Heart right ventricle (tissue), 16 donors: ENCODE data around the gene DOCK10. TPM values are rescaled to one million over a fixed set of nuclear protein-coding genes. Genes with fewer than 3 reads are reported as not detected.

Experiments used
- ATAC-seq, 8 donors: fragments of 200-7000 bp; cut with Tn5 transposase; one replicate each; pipeline ENCODE4 v1.9.1; 2020; ENCODE audit warnings: mild to moderate bottlenecking in 8 of 8, moderate library complexity in 8 of 8, moderate number of reproducible peaks in 1 of 8
- DNase-seq, 2 donors: peaks; one replicate each; pipeline ENCODE4 v3.0.0-alpha.2; 2020
- H3K27ac ChIP-seq, 10 donors: fragments of 200-600 bp; sonication (generic) in 2 of 10; one replicate each; pipeline versions ENCODE4 v1.5.0 to v1.8.0; 2020 to 2022; ENCODE audit warnings: mild to moderate bottlenecking in 3 of 10
- H3K27me3 ChIP-seq, 7 donors: fragments of 200-600 bp; one replicate each; pipeline ENCODE4 v1.8.0; 2021 to 2022; ENCODE audit warnings: mild to moderate bottlenecking in 2 of 7
- H3K36me3 ChIP-seq, 9 donors: fragments of 200-600 bp; sonication (generic) in 1 of 9; one replicate each; pipeline versions ENCODE4 v1.5.0 to v1.8.0; 2020 to 2022; ENCODE audit warnings: mild to moderate bottlenecking in 2 of 9
- H3K4me1 ChIP-seq, 9 donors: fragments of 200-600 bp; sonication (generic) in 1 of 9; one replicate each; pipeline versions ENCODE4 v1.5.0 to v1.8.0; 2020 to 2022; ENCODE audit warnings: mild to moderate bottlenecking in 4 of 9
- H3K4me3 ChIP-seq, 10 donors: fragments of 200-600 bp; sonication (generic) in 2 of 10; one replicate each; pipeline versions ENCODE4 v1.5.0 to v1.8.0; 2020 to 2022; ENCODE audit warnings: mild to moderate bottlenecking in 7 of 10, moderate library complexity in 2 of 10
- H3K9me3 ChIP-seq, 11 donors: fragments of 200-600 bp in 10 of 11; sonication (generic) in 2 of 11; one replicate each; pipeline versions ENCODE4 v1.5.0 to v1.8.0; 2013 to 2022; ENCODE audit warnings: mild to moderate bottlenecking in 2 of 11, control low read depth in 1 of 11, moderate library complexity in 1 of 11
- WGBS, 2 donors: extraction: QIAGEN DNeasy Blood & Tissue Kit; methylation state at CpG; one replicate each; pipeline ENCODE4 v1.1.7; 2013; ENCODE audit warnings: inconsistent platforms in 1 of 2; 5-methylcytosine and 5-hydroxymethylcytosine counted together
- intact Hi-C, 10 donors: fragments of 100-400 bp; cut with DNase I; formaldehyde crosslinking; loops; one replicate each; pipeline versions ENCODE4 v1.11.1 to v1.14.2; 2022
- polyA plus RNA-seq, 2 donors: library from polyadenylated mRNA; stranded (reverse); fragments of 200-250 nt; gene quantifications; one replicate each; pipeline ENCODE4 v1.2.3, GENCODE V29; 2013
- total RNA-seq, 10 donors: library from RNA; stranded (reverse); fragmentation: NEBNext Ultra II Directional in 3 of 10; extraction: Animal tissue kit (Norgen Biotek cat#: 25700) in 3 of 10; gene quantifications; one replicate each; pipeline versions ENCODE4 v1.2.1 to v1.2.4, GENCODE V29; 2021 to 2023
- TF ChIP-seq, protein P1 (sequence below), 9 donors: fragments of 200-600 bp; sonication (generic) in 2 of 9; IDR thresholded peaks; one replicate each; pipeline versions ENCODE4 v1.5.0 to v1.8.0; 2021 to 2022; ENCODE audit warnings: antibody characterized with exemption in 9 of 9, mild to moderate bottlenecking in 5 of 9, moderate library complexity in 1 of 9
- donor health status: Arrhythmogenic right ventricular cardiomyopathy.
- donor health status: ischemic (EF 13 %, LVEDD 7.1; RV severe dilation, severe dysfunction).
- donor health status: healthy with polysubstance abuse.
- donor health status: DM: no; HTN: yes; CAD: no.
- donor health status: DM: no; HTN: no; CAD: no.
- donor health status: ischemic (EF 25% LVEDD 6.9; RV normal size, moderate dysfunction).
- donor health status: ischemic (EF 25% LVEDD 5.7; RV mildly dilated, moderate dysfunction).
- donor health status: healthy.
- donor health status: DM: yes; HTN: yes; CAD: no.
- donor health status: Ischemic cardiomyopathy.
- donor health status: ischemic (EF 35%, LVEDD 5.7; RV mildly dilated, moderate dysfunction).
- donor health status: nonischemic (EF 11% LVEDD 7.7; RV severe dilation, severe dysfunction).
- donor health status: DM: yes; HTN: yes; CAD: no.
- donor health status: PGD.
- donor health status: ischemic (EF 29% LVEDD 5.4; RV normal size, mild dysfunction).
- donor health status: nonischemic (EF 23%, LVEDD 6.1; RV moderate dilation, normal function).

Gene DOCK10
- total and polyA plus RNA-seq, 12 donors, result 0.77 to 18.9 (median 1.4) TPM

DNA sequence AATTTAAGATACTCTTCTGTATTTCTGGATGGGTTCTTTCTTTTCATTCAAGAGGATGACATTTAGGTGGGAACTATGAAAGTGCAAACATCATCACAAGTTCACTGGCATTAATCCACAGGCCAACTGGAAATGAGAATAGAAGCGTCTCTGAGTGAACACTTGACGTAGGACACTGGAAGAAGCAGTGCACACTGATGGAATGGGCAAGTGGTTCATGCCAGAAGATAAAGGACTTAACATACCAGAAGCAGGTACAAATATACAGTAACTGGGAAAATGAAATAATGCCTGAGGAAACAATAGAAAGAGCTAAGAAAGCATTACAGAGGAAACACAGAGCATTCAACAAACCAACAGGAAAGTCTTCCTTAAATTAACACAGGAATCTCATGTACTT lies 205.2 kb downstream of the DOCK10 start:
- intact Hi-C loops, result no loop called here
- Histone ChIP-seq H3K4me3 (no peak overlapping the region), H3K36me3 (peaks cover 0 to 94% (median 0%) of the 10 kb centered on the region in 9 donors), H3K4me1 (peaks cover 0 to 12% (median 0%) of the 10 kb centered on the region in 9 donors), H3K27me3 (no peaks in the 10 kb centered on the region), H3K27ac (no peak overlapping the region), H3K9me3 (peaks cover 0 to 8% (median 0%) of the 10 kb centered on the region in 11 donors)
- DNase-seq (no peak), ATAC-seq (no peak)
- TF ChIP-seq, protein P1, sequence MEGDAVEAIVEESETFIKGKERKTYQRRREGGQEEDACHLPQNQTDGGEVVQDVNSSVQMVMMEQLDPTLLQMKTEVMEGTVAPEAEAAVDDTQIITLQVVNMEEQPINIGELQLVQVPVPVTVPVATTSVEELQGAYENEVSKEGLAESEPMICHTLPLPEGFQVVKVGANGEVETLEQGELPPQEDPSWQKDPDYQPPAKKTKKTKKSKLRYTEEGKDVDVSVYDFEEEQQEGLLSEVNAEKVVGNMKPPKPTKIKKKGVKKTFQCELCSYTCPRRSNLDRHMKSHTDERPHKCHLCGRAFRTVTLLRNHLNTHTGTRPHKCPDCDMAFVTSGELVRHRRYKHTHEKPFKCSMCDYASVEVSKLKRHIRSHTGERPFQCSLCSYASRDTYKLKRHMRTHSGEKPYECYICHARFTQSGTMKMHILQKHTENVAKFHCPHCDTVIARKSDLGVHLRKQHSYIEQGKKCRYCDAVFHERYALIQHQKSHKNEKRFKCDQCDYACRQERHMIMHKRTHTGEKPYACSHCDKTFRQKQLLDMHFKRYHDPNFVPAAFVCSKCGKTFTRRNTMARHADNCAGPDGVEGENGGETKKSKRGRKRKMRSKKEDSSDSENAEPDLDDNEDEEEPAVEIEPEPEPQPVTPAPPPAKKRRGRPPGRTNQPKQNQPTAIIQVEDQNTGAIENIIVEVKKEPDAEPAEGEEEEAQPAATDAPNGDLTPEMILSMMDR (IDR thresholded peaks at IDR 0.05), result no peak
- WGBS, 2 donors, result 53 to 66% methylated on average over 2 of the region's 2 CpGs

DNA sequence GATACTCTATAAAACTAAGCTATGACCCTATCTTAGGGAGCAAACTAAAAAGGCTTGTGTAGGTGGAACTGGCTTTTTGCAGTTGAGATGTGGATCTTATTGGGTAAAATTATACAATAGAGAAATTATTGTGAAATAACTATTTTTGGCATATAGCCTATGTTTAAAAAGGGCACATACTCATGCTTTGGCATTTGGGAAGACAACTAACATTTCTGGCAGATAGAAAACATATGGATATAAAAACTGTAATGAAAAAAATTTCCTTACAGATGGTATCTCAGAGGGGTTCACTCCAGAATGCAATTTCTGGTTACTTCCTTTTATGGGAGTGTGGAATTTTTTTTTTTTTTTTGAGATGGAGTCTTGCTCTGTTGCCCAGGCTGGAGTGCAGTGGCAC lies 206.0 kb downstream of the DOCK10 start:
- intact Hi-C loops, result no loop called here
- Histone ChIP-seq H3K9me3 (peaks cover 0 to 8% (median 0%) of the 10 kb centered on the region in 11 donors), H3K27ac (no peak overlapping the region), H3K36me3 (peaks cover 0 to 94% (median 0%) of the 10 kb centered on the region in 9 donors), H3K4me1 (peaks cover 0 to 12% (median 0%) of the 10 kb centered on the region in 9 donors), H3K4me3 (no peak overlapping the region), H3K27me3 (no peaks in the 10 kb centered on the region)
- no peak for ATAC-seq
- DNase-seq, result no peak
- TF ChIP-seq, protein P1 (IDR thresholded peaks at IDR 0.05), result no peak

DNA sequence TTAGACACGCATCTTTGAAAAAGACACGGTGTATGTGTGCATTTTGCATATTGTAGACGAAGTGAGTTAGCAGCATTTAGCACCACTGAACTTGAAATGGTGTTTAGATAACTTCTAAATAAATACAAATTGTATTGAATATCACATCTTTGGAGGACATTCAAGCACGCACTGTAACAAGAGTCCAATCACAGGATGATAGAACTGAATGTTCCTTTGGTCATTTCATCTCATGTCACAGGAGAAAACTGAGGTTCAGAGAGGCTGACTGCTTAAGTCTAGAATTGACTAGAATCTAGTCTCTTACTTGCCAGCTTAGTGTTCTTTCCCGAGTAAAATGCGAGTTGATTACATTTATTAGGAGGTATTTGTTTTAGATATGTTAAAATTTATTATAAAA lies 206.9 kb downstream of the DOCK10 start:
- TF ChIP-seq, protein P1 (IDR thresholded peaks at IDR 0.05), result no peak
- H3K4me1 ChIP-seq, result peaks cover 0 to 12% (median 0%) of the 10 kb centered on the region in 9 donors
- no peak overlapping the region for H3K4me3 ChIP-seq
- WGBS, 2 donors, result 83 to 86% methylated on average over 6 of the region's 6 CpGs
- intact Hi-C loops, result no loop called here
- H3K9me3 ChIP-seq, result peaks cover 0 to 4% (median 0%) of the 10 kb centered on the region in 11 donors
- ATAC-seq, result no peak
- peaks cover 0 to 94% (median 0%) of the 10 kb centered on the region in 9 donors for H3K36me3 ChIP-seq
- DNase-seq, result no peak
- no peaks in the 10 kb centered on the region for H3K27me3 ChIP-seq
- H3K27ac ChIP-seq, result no peak overlapping the region

DNA sequence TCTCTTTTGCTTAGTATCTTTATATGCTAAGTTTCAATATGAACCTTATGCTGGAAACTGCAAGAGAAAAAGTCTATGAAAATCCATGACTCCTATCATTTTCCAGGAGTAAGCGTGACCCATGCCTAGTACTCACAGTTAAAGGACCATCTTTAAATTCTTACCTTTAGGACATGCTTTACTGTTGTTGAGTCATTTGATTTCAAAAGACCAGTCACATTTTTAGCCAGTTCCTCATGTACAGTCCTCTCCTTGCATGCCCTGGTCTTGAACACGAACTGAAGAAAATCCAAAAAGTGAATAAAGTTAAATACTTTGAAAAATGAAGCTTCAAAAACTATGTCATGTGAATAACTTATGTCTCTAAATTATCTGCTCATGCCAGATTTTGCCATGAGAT lies 208.3 kb downstream of the DOCK10 start:
- intact Hi-C loops, result no loop called here
- ATAC-seq, result no peak
- WGBS, 2 donors, result 87 to 91% methylated on average over 2 of the region's 2 CpGs

More for the DNA sequence above, 208.3 kb downstream of the DOCK10 start:
- H3K9me3 ChIP-seq, result no peaks in the 10 kb centered on the region
- H3K27ac ChIP-seq, result no peak overlapping the region
- H3K4me1 ChIP-seq, result peaks cover 0 to 12% (median 0%) of the 10 kb centered on the region in 9 donors
- TF ChIP-seq, protein P1 (IDR thresholded peaks at IDR 0.05), result no peak
- no peak overlapping the region for H3K4me3 ChIP-seq
- peaks cover 0 to 94% (median 0%) of the 10 kb centered on the region in 9 donors for H3K36me3 ChIP-seq
- no peaks in the 10 kb centered on the region for H3K27me3 ChIP-seq
- DNase-seq, result no peak
